ENCODE results near the gene FLT3LG. TPM values are rescaled to one million over a fixed set of nuclear protein-coding genes. Genes with fewer than 3 reads are reported as not detected.

Gene FLT3LG
- total RNA-seq, 1 experiment from 2014 or later, result 5.1 TPM

GRCh38 chr19:49438261-49438660 is 35.8 kb upstream of the FLT3LG start:
- Histone ChIP-seq H2AFZ (no peak overlapping the region), H3K27ac (no peak overlapping the region), H3K27me3 (ENCODE audit: insufficient read depth, low read depth) (peaks cover 43% of the 10 kb centered on the region), H3K9me3 (ENCODE audit: insufficient read depth, low read depth) (no peaks in the 10 kb centered on the region), H3K36me3 (ENCODE audit: low read depth) (no peaks in the 10 kb centered on the region), H3K9me2 (ENCODE audit: insufficient read depth) (no peaks in the 10 kb centered on the region), H3K4me2 (no peak overlapping the region), H3K4me3 (no peak overlapping the region), H3K79me2 (ENCODE audit: low read depth) (no peaks in the 10 kb centered on the region), H3K4me1 (replicated peaks; ENCODE audit: insufficient read depth) (0 out of 2 replicates have a peak, but pooled peaks cover 3% of the 10 kb centered on the region), H3F3A (ENCODE audit: insufficient read depth, low read depth) (peaks cover 26% of the 10 kb centered on the region), H4K20me1 (ENCODE audit: insufficient read depth) (no peaks in the 10 kb centered on the region)
- no peak for TF ChIP-seq CTCF (conservative IDR thresholded peaks at IDR 0.05)
- no peak for TF ChIP-seq EZH2 (IDR thresholded peaks at IDR 0.05; ENCODE audit: low read depth)
- no TSS peak for BruUV-seq (replicated peaks)
- intact Hi-C loops (cut with micrococcal nuclease; ENCODE audit: unreplicated experiment), result no loop called here
- CTCF ChIA-PET, result no interaction called here
- POLR2A ChIA-PET (ENCODE audit: unreplicated experiment), result no interaction called here
- no peak for DNase-seq

GRCh38 chr19:49439836-49440235 is 34.2 kb upstream of the FLT3LG start:
- Histone ChIP-seq H3K4me2 (no peak overlapping the region), H3K4me3 (no peak overlapping the region), H3K4me1 (replicated peaks; ENCODE audit: insufficient read depth) (peaks cover 9% of the 10 kb centered on the region; the same call in 1 of the 2 replicates), H4K20me1 (ENCODE audit: insufficient read depth) (no peaks in the 10 kb centered on the region), H3K27ac (no peak overlapping the region), H3F3A (ENCODE audit: insufficient read depth, low read depth) (peaks cover 25% of the 10 kb centered on the region), H3K27me3 (ENCODE audit: insufficient read depth, low read depth) (peaks cover 43% of the 10 kb centered on the region), H3K79me2 (ENCODE audit: low read depth) (no peaks in the 10 kb centered on the region), H3K36me3 (ENCODE audit: low read depth) (no peaks in the 10 kb centered on the region), H3K9me3 (ENCODE audit: insufficient read depth, low read depth) (no peaks in the 10 kb centered on the region), H3K9me2 (ENCODE audit: insufficient read depth) (no peaks in the 10 kb centered on the region), H2AFZ (no peak overlapping the region)
- DNase-seq, result no peak
- intact Hi-C loops (cut with micrococcal nuclease; ENCODE audit: unreplicated experiment), result loop anchor here (10.0 kb wide), 1 partner anchor 175 kb away; no protein-coding TSS in a partner anchor
- BruUV-seq (replicated peaks), result no TSS peak
- no peak for TF ChIP-seq CTCF (conservative IDR thresholded peaks at IDR 0.05)
- TF ChIP-seq EZH2 (IDR thresholded peaks at IDR 0.05; ENCODE audit: low read depth), result no peak
- ChIA-PET POLR2A (ENCODE audit: unreplicated experiment) (no interaction called here), CTCF (no interaction called here)

- POLR2A ChIA-PET (ENCODE audit: unreplicated experiment), result no interaction called here
- no TSS peak for BruUV-seq (replicated peaks)
Measured at GRCh38 chr19:49440439-49441209, 33.4 kb upstream of the FLT3LG start.

More at GRCh38 chr19:49440439-49441209, 33.4 kb upstream of the FLT3LG start:
- intact Hi-C loops (cut with micrococcal nuclease; ENCODE audit: unreplicated experiment), result loop anchor here (10.0 kb wide), 1 partner anchor 176 kb away; no protein-coding TSS in a partner anchor
- Histone ChIP-seq H3K4me1 (replicated peaks; ENCODE audit: insufficient read depth) (peaks cover 9% of the 10 kb centered on the region; the same call in 1 of the 2 replicates), H3K79me2 (ENCODE audit: low read depth) (no peaks in the 10 kb centered on the region), H4K20me1 (ENCODE audit: insufficient read depth) (no peaks in the 10 kb centered on the region), H3K36me3 (ENCODE audit: low read depth) (no peaks in the 10 kb centered on the region), H3K4me2 (no peak overlapping the region), H3K9me3 (ENCODE audit: insufficient read depth, low read depth) (no peaks in the 10 kb centered on the region), H3K27me3 (ENCODE audit: insufficient read depth, low read depth) (peaks cover 43% of the 10 kb centered on the region), H3F3A (ENCODE audit: insufficient read depth, low read depth) (peaks cover 30% of the 10 kb centered on the region), H3K9me2 (ENCODE audit: insufficient read depth) (no peaks in the 10 kb centered on the region), H3K27ac (no peak overlapping the region), H2AFZ (no peak overlapping the region), H3K4me3 (no peak overlapping the region)
- CTCF ChIA-PET, result no interaction called here
- TF ChIP-seq EZH2 (IDR thresholded peaks at IDR 0.05; ENCODE audit: low read depth) (no peak), CTCF (conservative IDR thresholded peaks at IDR 0.05) (no peak)
- DNase-seq, result no peak
